ENCODE data around the gene KCNK13.
"Not testable (repeated sequence)": the region's sequence is repeated elsewhere in the genome, so short reads cannot be mapped to it uniquely, and the experiment has no call there.

Gene KCNK13

DNA sequence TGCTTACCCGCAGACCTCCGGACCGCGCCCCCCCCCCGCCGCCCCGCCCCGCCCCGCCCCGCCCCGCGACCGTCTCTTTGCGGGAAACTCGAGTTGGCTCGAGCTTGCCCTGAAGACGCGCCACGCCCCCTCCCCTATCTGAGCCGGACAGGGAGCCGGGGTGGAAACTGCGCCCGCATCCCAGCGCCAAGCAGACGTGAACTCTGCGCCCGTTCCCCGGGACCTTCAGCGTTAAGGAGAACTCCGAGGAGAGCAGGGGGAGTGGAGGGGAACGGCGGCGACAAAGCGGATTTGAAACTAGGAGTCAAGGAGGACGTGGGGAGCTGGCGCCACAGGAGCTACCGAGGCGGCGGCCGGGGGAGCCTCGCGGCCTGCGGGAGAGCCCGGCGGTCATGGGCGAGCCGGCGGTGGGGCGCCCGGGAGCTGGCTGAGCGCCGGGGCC lies at the start of gene KCNK13:
Gene KCNK13, plus strand, starts transcription at position 310 of the 442 bp plus-strand sequence. CDS start 212 bp downstream, outside the sequence.
- DNase-seq (ENCODE audit: low spot score), result peak; percentile 46

DNA sequence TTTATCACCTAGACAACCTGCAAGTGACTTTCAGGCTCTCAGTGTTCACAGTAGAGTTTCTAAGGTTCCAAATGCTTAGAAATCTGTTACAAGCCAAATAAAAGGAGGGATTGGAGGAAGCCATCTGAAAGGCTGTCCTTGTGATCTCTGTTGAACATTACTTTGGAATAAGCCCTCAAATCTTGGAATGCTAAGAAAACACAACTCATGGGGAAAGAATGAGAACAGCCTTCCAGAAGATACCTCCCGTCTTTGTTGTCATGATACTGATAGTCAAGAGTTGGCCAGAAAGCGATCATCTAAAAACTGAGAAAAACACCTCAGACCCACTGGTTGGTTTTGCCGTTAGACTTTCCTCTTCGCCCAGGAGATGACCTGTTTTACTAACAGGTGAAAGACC lies 44.4 kb upstream of the KCNK13 start:
- peak; percentile 24 for DNase-seq (ENCODE audit: low spot score)

GRCh38 chr14:90019824-90020523 lies 41.8 kb upstream of the KCNK13 start:
- no peak for DNase-seq (ENCODE audit: low spot score)

- no peak for DNase-seq (ENCODE audit: low spot score)
These were observed 38.5 kb upstream of the KCNK13 start for GRCh38 chr14:90023176-90023896.

DNA sequence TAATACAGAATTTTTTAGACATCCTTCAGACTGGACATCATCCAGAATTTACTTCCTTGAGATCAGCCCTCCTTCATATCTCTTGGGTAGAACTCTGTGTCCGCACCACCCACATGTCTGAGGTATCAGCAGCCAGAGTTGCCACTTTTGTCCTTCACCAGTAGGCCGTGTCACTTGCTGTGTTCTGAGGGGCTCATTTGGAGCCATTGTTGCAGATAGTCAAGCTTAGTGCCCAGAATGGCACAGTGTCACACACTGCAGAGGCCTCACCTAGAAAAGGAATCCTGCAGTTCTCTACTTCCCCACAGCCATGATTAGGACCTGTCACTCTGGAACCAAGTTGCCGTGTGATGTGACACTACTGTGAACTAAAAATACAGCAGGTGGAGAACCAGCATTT lies 36.9 kb upstream of the KCNK13 start:
- no peak for DNase-seq (ENCODE audit: low spot score)

- DNase-seq (ENCODE audit: low spot score), result not testable (repeated sequence)
These were observed 35.2 kb upstream of the KCNK13 start for GRCh38 chr14:90026608-90027007.

DNA sequence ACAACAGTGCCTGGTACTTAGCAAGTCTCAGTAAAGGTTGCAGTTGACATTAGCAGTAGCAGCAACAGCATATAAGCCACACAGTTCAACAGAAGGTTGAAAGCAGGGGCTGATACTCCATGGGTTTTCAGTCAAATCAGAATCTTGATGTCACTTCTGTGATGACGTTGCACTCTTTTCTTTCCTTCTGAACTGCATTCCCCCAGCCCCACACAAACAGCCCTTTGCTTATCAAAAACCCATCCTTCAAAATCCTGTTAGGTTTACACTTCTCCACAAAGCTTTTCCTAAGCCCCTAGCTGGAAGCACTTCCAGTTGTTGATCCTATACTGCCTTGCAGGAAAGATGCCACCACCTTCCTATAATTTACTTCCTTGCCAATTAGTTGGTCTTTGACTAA lies 34.0 kb upstream of the KCNK13 start:
- DNase-seq (ENCODE audit: low spot score), result no peak

DNA sequence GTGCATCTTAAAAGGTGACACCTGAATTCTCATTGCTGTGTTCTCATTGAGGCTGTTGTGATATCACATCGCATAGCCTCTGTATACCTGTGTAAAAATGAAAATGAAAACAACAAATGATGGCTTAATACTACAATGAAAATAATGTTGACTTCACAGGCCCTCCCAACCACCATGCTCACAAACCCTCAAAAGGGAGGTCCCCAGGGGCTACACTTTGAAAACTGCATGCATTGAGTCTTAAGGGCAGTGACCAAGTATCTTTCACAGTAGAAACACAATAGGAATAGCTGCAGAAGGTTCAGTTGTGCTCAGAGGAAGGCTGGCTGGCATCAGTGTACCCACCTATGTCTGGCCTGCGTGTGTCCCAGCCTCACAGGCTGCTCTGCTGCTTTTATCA lies 27.6 kb upstream of the KCNK13 start:
- DNase-seq (ENCODE audit: low spot score), result no peak

DNA sequence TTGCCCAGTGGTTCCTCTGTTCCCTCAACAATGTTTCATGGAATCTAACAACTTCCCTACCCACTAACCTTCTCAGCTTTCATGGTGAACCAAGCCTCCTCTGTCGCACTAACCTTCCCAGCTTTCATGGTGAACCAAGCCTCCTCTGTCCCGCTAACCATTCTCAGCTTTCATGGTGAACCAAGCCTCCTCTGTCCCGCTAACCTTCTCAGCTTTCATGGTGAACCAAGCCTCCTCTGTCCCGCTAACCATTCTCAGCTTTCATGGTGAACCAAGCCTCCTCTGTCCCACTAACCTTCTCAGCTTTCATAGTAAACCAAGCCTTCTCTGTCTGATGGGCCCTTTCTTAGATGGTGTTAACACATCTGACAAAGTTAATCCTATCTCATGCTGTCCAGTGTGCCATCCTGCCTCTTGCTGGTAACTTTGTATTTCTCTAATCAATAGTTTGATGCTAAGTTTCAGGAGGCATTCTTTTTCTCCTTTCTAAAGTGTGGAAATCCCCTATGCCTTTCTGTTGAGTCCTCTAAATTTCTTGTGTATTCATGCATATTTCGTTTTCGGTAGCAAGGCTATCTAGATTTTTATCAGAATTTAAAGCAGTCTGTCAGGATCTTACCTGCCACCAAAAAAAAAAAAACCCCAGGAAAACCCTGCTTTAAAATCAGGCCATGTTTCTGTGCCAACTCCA lies 26.8 kb upstream of the KCNK13 start:
- DNase-seq (ENCODE audit: low spot score), result no peak

DNA sequence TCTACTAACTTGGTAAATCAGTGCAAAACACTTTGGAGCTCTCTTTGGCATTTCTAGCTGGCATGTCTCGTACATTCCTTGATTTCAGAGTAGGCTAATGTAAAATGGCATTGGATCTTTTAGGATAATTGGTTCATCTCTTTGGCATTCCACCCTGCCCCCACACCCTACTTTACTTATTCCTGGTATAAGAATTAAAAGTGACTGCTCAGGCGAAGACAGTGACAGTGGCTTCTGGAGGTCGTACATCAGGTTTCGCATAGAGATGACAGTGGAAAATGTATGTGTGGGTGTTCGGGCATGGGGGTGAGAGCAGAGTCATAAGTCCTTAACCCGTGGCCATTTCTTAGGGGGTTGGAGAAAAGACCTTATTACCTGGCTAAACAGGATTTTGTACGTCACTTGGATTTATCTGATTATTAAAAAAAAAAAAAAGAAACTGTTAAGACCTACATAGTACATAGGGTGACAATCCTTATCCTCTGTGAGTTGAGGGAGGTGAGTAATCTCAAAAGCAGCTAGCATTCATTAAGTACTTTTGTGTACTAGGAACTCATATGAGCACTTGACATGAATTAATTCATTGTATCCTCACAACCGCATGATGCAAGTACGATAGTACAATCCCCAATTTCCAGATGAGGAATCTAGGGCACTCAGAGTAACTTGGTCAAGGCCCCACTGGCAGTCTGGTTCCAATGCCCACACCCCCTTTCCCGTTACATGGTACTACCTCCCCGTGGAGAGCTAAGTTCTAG lies 22.4 kb upstream of the KCNK13 start:
- no peak for DNase-seq (ENCODE audit: low spot score)

DNA sequence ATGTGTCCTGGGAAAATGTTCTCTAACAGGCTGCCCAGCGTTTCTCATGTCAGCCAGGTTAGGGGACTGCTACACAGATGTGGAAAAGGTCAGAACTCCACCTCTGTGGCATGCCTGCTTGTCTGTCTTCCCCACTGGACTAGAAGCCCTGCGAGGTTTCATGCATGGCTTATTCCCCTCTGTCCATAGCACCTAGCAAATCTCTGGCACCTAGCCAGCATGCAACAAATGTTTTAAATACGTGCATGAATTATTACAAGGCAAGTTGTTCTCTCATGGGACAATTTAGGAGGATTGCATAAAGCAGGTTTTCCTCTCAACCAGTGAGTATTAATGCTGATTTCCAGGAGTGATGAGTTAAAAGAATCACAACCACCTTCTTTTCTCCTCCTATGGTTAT lies 21.4 kb upstream of the KCNK13 start:
- no peak for DNase-seq (ENCODE audit: low spot score)

DNA sequence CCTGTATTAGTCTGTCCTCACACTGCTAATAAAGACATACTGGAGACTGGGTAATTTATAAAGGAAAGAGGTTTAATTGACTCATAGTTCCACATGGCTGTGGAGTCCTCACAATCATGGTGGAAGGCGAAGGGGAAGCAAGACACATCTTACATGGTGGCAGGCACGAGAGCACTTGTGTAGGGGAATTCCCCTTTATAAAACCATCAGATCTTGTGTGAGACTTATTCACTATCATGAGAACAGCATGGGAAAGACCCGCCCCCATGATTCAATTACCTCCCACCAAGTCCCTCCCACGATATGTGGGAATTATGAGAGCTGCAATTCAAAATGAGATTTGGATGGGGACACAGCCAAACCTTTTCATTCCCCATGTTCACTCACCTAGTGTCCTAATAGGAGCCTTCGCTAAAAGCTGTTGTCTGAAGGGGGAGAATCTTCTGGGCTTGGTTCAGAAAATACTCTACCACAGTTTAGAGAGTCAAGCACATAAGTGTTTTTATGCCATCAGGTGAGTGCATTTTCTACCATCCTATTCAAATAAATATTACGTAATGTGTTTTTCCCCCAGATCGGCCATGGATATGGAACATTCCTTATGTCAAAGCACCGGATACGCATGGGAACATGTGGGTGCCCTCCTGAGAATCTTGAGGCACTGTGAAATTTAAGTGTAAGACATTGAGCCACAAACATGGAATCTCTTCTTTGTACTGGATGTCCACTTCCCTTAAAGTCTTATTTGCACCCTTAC lies 19.1 kb upstream of the KCNK13 start:
- no peak for DNase-seq (ENCODE audit: low spot score)

- no peak for DNase-seq (ENCODE audit: low spot score)
These were observed 16.2 kb upstream of the KCNK13 start for GRCh38 chr14:90045616-90046015.

- no peak for DNase-seq (ENCODE audit: low spot score)
These were observed 12.4 kb upstream of the KCNK13 start for GRCh38 chr14:90049390-90049789.

- DNase-seq (ENCODE audit: low spot score), result no peak
These were observed 11.5 kb upstream of the KCNK13 start for GRCh38 chr14:90050271-90050670.

DNA sequence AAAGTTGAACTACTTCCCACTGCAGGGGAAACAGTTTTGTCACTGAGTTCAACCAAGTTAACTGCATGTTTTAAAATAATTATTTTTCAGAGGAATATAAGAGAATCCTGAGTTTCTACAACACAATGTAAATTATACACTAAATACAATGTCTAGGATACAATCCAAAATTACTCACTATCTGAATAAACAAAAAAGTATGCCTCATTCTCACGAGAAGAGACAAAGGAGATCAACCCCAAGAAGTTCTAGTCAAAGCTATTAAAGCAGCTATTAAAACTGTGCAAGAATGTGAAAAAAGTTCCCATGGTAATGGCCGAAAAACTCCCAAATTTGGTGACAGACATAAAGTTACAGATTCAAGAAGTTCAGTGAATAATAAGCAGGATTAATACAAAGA lies 8.8 kb upstream of the KCNK13 start:
- DNase-seq (ENCODE audit: low spot score), result no peak

GRCh38 chr14:90054803-90055202 lies 7.0 kb upstream of the KCNK13 start:
- DNase-seq (ENCODE audit: low spot score), result no peak

DNA sequence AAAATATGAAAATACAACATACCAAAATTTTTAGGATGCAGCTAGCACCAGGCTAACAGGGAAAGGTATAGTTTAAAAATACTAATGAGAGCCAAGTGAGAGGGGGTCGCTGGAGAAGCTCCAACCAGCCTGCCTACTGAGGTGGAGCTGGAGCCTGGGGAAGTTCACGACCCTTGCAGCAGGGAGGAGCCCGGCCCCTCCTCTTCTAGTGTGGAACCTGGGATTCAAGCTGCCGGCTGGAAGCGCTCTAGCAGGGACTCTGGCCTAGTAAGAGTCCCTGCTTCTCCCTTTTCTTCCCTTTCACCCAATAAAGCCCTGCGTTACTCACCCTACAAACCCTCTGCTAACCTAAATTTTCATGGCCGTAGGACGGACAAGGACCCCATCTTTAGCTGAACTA lies 5.0 kb upstream of the KCNK13 start:
- no peak for DNase-seq (ENCODE audit: low spot score)

- no peak for DNase-seq (ENCODE audit: low spot score)
These were observed 2.8 kb upstream of the KCNK13 start for GRCh38 chr14:90058876-90059458.

- DNase-seq (ENCODE audit: low spot score), result peak; percentile 84
These were observed 1.4 kb upstream of the KCNK13 start for GRCh38 chr14:90060312-90060964.
